Vagina (tissue), 2 donors: Measurements from ENCODE around the gene TEX51. TPM values are rescaled to one million over a fixed set of nuclear protein-coding genes. Genes with fewer than 3 reads are reported as not detected.

ENCODE experiments used
- DNase-seq, 2 donors: peaks; one replicate each; pipeline ENCODE4 v3.0.0-alpha.2; 2017; ENCODE audit errors: extremely low spot score in 2 of 2
- H3K27ac ChIP-seq: fragments of 200-600 bp; sonication (generic); one replicate; pipeline ENCODE4 v1.5.1; 2019
- H3K27me3 ChIP-seq: fragments of 200-600 bp; sonication (generic); one replicate; pipeline ENCODE4 v1.5.1; 2019
- H3K36me3 ChIP-seq, 2 donors: fragments of 200-600 bp; sonication (generic); one replicate each; pipeline ENCODE4 v1.5.1; 2017 to 2019
- H3K4me1 ChIP-seq: fragments of 200-600 bp; sonication (generic); one replicate; pipeline ENCODE4 v1.5.1; 2019
- H3K4me3 ChIP-seq, 2 donors: fragments of 200-600 bp; sonication (generic); 1 replicate in 1 of 2; 2 replicates in 1 of 2; pipeline ENCODE4 v1.5.1; 2016 to 2019
- H3K9me3 ChIP-seq: fragments of 200-600 bp; sonication (generic); one replicate; pipeline ENCODE4 v1.5.1; 2019
- POLR2A ChIP-seq, 2 donors: fragments of 450-650 bp; IDR thresholded peaks; one replicate each; pipeline ENCODE4 v1.6.1; 2017; ENCODE audit warnings: antibody characterized with exemption in 2 of 2, mild to moderate bottlenecking in 2 of 2, moderate library complexity in 2 of 2
- POLR2AphosphoS5 ChIP-seq, 2 donors: sonication (generic); formaldehyde crosslinking; IDR thresholded peaks; one replicate each; pipeline ENCODE4 v1.9.0; 2017; ENCODE audit warnings: antibody characterized with exemption in 2 of 2, mild to moderate bottlenecking in 2 of 2, low read depth in 1 of 2; ENCODE audit not compliant: insufficient read depth in 1 of 2
- intact Hi-C: fragments of 100-400 bp; cut with DNase I; formaldehyde crosslinking; loops from one replicate; pipeline ENCODE4 v1.15.1; 2023
- total RNA-seq: library from RNA; depleted of rRNA; stranded (reverse); fragments of >200 nt; gene quantifications from one replicate; pipeline ENCODE4 v1.2.3, GENCODE V29; 2016
- TF ChIP-seq, protein P1 (sequence below), 3 experiments: fragments of 450-650 bp in 2 of 3; fragments of 200-600 bp in 1 of 3; sonication (generic) in 1 of 3; IDR thresholded peaks; one replicate each; pipeline ENCODE4 v1.5.1; 2017 to 2019; ENCODE audit warnings: antibody characterized with exemption in 3 of 3, mild to moderate bottlenecking in 2 of 3, moderate library complexity in 2 of 3

Gene TEX51
- total RNA-seq, 1 donor from 2014 or later, result not detected

DNA sequence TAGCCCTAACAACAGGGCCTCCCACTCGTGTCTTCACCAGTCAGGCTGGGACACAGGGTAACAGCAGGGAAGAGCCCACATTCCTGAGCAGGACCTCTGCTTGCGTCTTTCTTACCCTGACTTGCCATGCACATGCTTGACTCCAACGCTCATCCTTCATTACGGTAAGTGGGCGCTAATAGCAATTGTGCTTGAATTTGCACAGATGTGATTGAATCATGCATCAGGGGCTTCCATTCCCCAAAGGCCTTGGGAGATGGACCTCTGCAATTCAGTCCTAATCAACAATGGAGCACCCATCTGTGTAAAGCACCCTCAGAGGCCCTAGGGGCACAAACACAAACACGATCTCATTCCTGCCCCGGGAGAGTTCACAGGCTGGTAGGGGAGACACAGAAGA lies 13.5 kb downstream of the TEX51 start:
- TF ChIP-seq POLR2A (IDR thresholded peaks at IDR 0.05), result no peak
- TF ChIP-seq, protein P1, sequence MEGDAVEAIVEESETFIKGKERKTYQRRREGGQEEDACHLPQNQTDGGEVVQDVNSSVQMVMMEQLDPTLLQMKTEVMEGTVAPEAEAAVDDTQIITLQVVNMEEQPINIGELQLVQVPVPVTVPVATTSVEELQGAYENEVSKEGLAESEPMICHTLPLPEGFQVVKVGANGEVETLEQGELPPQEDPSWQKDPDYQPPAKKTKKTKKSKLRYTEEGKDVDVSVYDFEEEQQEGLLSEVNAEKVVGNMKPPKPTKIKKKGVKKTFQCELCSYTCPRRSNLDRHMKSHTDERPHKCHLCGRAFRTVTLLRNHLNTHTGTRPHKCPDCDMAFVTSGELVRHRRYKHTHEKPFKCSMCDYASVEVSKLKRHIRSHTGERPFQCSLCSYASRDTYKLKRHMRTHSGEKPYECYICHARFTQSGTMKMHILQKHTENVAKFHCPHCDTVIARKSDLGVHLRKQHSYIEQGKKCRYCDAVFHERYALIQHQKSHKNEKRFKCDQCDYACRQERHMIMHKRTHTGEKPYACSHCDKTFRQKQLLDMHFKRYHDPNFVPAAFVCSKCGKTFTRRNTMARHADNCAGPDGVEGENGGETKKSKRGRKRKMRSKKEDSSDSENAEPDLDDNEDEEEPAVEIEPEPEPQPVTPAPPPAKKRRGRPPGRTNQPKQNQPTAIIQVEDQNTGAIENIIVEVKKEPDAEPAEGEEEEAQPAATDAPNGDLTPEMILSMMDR (IDR thresholded peaks at IDR 0.05), result no peak
- no peak for TF ChIP-seq POLR2AphosphoS5 (IDR thresholded peaks at IDR 0.05; ENCODE audit: insufficient read depth in 1 of 2, low read depth in 1 of 2)
- no peak overlapping the region for H3K4me3 ChIP-seq
- no peaks in the 10 kb centered on the region for H3K27me3 ChIP-seq
- no peak overlapping the region for H3K27ac ChIP-seq
- H3K4me1 ChIP-seq, result no peaks in the 10 kb centered on the region
- peak in 1 of 2 donors; percentile 65 for DNase-seq
- no peaks in the 10 kb centered on the region for H3K36me3 ChIP-seq
- intact Hi-C loops, result no loop called here
- no peaks in the 10 kb centered on the region for H3K9me3 ChIP-seq

DNA sequence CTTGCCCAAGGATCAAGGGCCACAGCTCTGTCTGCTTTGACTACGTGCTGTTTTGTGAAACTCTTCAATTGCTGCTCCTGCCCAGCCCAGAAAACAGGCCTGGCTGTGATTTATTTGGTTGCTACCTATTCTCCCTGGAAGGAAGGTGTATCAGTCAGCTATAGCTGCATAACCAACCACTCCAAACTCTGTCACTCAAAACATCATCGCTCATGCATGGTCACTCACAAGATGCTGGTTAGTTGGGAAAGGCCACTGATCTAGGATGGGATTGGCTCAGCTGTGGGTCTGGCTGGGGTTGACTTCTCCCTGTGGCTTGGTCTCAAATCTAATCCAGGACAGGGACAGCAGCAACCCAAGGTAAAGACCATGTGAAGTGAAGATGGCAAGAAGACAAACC lies 14.6 kb downstream of the TEX51 start:
- Histone ChIP-seq H3K27ac (no peak overlapping the region), H3K4me3 (no peak overlapping the region), H3K27me3 (no peaks in the 10 kb centered on the region), H3K4me1 (no peaks in the 10 kb centered on the region), H3K36me3 (no peaks in the 10 kb centered on the region), H3K9me3 (no peaks in the 10 kb centered on the region)
- peak in 1 of 2 donors; percentile 29 for DNase-seq
- intact Hi-C loops, result no loop called here
- TF ChIP-seq POLR2AphosphoS5 (IDR thresholded peaks at IDR 0.05; ENCODE audit: insufficient read depth in 1 of 2, low read depth in 1 of 2) (no peak), POLR2A (IDR thresholded peaks at IDR 0.05) (no peak)
- TF ChIP-seq, protein P1 (IDR thresholded peaks at IDR 0.05), result no peak

DNA sequence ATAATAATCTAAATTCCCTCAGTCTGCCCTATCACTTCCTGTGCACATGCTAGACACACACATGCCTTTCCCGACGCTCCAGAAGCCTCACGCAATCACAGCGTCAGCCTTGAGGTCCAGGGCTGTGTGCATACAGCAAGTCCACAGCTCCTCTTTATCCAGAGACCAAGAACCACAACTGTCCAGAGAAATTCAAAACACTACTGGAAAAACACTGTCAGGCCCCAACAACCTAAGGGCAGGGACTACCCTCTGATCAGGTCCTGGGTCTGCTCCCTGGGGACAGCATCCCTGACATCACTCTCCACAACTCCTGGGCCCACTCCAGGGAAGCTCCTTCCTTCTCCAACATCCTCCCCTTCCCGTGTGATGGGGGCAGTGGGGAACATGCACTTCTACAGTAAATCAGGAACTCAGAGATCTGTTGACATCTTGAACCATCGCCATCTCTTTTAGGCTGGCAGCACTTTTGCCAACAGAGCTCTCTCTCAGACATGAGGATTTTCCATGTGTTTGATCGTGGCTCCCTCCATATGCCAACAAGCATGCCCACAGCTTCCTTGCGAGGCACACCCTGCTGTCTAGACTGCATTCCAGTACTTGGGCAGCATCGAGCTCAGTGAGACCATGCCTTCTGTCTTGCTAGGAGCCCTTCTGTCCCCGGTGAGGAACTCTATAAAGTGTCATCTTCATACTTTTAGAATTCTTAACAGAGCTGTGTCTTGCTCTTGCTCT lies 15.4 kb downstream of the TEX51 start:
- no peaks in the 10 kb centered on the region for H3K9me3 ChIP-seq
- no peak overlapping the region for H3K27ac ChIP-seq
- TF ChIP-seq, protein P1 (IDR thresholded peaks at IDR 0.05), result no peak
- TF ChIP-seq POLR2A (IDR thresholded peaks at IDR 0.05), result no peak
- no peak for TF ChIP-seq POLR2AphosphoS5 (IDR thresholded peaks at IDR 0.05; ENCODE audit: insufficient read depth in 1 of 2, low read depth in 1 of 2)
- no peak overlapping the region for H3K4me3 ChIP-seq
- H3K4me1 ChIP-seq, result no peaks in the 10 kb centered on the region
- peak in 1 of 2 donors; percentile 29 for DNase-seq
- no peaks in the 10 kb centered on the region for H3K36me3 ChIP-seq
- H3K27me3 ChIP-seq, result no peaks in the 10 kb centered on the region
- intact Hi-C loops, result no loop called here

DNA sequence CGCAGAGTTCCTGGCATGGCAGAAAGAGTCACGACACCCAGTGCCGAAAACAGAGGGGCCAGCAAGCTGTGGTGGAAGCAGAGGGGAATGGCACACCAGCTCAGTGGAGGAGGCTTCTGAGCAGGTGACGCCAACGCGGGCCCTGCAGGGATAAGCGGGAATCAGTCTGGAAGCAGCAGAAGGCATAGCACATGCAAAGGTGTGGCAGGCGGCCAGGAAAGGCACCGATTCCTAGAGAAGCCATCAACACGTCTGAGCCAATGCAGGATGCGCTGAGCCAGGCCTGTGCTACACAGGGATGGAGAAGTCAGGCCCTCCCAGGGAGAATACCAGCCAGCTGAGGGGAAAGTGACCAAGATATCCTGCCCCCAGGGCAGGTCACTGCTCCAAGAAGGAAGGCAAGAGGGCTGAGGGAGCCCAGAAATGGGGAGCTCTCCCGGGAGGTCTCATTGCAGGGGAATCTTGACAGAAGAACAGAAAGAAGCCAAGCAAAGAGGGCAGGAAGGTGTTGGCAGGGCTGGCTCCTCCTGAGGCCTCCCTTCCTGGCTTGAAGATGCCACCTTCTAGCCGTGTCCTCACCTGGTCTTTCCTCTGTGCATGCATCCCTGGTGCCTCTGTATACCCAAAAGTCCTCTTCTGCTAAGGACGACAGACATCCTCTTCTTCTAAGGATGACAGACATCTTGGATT lies 16.3 kb downstream of the TEX51 start:
- no peak for DNase-seq

More for the DNA sequence above, 16.3 kb downstream of the TEX51 start:
- no peaks in the 10 kb centered on the region for H3K4me1 ChIP-seq
- H3K27ac ChIP-seq, result no peak overlapping the region
- intact Hi-C loops, result no loop called here
- no peaks in the 10 kb centered on the region for H3K36me3 ChIP-seq
- TF ChIP-seq, protein P1 (IDR thresholded peaks at IDR 0.05), result no peak
- TF ChIP-seq POLR2A (IDR thresholded peaks at IDR 0.05) (no peak), POLR2AphosphoS5 (IDR thresholded peaks at IDR 0.05; ENCODE audit: insufficient read depth in 1 of 2, low read depth in 1 of 2) (no peak)
- H3K27me3 ChIP-seq, result no peaks in the 10 kb centered on the region
- no peak overlapping the region for H3K4me3 ChIP-seq
- no peaks in the 10 kb centered on the region for H3K9me3 ChIP-seq
